GM10248 (cell line): ENCODE results near the gene SULT1A1.
"Not testable (repeated sequence)": the region's sequence is repeated elsewhere in the genome, so short reads cannot be mapped to it uniquely, and the experiment has no call there.

ENCODE experiments used
- CTCF ChIA-PET: fragments of 300-600 bp; sonication (Branson Sonifier 250); formaldehyde crosslinking; extraction: SDS; loops from one replicate; lab custom pipeline; 2021; ENCODE audit warnings: antibody characterized with exemption; lab: Yijun Ruan, JAX
- POLR2A ChIA-PET: fragments of 350-650 bp; sonication (Branson Sonifier 250); formaldehyde crosslinking; extraction: SDS; loops from one replicate; lab custom pipeline; 2020; ENCODE audit warnings: antibody characterized with exemption; lab: Yijun Ruan, JAX
- DNase-seq: peaks from one replicate; pipeline ENCODE4 v3.0.0; 2012; ENCODE audit errors: extremely low spot score
- CTCF ChIP-seq: IDR thresholded peaks from 2 replicates; pipeline ENCODE4 v1.5.1; 2012; ENCODE audit warnings: mild to moderate bottlenecking, low read depth; ENCODE audit errors: extremely low read depth, missing control alignments, control extremely low read depth

Gene SULT1A1

GRCh38 chr16:28597692-28598261 lies 12.1 kb downstream of the SULT1A1 start:
- DNase-seq, result no peak
- CTCF ChIA-PET, result no interaction called here
- TF ChIP-seq CTCF, result no peak
- POLR2A ChIA-PET, result no interaction called here

- no peak for DNase-seq
- ChIA-PET CTCF (no interaction called here), POLR2A (no interaction called here)
- TF ChIP-seq CTCF, result no peak
These were observed 12.8 kb downstream of the SULT1A1 start, which contains the start of gene SULT1A2 for GRCh38 chr16:28596840-28597691. Gene SULT1A2 (minus strand): TSS chr16:28597050. CDS start chr16:28595930, 1,120 bp downstream.

GRCh38 chr16:28596115-28596630 lies 13.7 kb downstream of the SULT1A1 start:
- CTCF ChIA-PET, result no interaction called here

GRCh38 chr16:28595451-28595850 lies 14.4 kb downstream of the SULT1A1 start:
- POLR2A ChIA-PET, DNase-seq: not testable (repeated sequence)
- CTCF ChIA-PET, result interaction anchor here (1.2 kb wide), 1 partner anchor 15 kb away, joined by 3 read pairs; the partner anchor contains the start of gene SULT1A1

More at GRCh38 chr16:28596115-28596630, 13.7 kb downstream of the SULT1A1 start:
- no peak for DNase-seq
- no peak for TF ChIP-seq CTCF
- POLR2A ChIA-PET, result no interaction called here

GRCh38 chr16:28592979-28593553 lies 16.8 kb downstream of the SULT1A1 start:
- CTCF ChIA-PET, result no interaction called here
- no peak for DNase-seq
- POLR2A ChIA-PET, result no interaction called here
- no peak for TF ChIP-seq CTCF

GRCh38 chr16:28592511-28592910 lies 17.3 kb downstream of the SULT1A1 start:
- ChIA-PET CTCF (no interaction called here), POLR2A (no interaction called here)
- TF ChIP-seq CTCF, result no peak
- DNase-seq, result no peak
